ENCODE data around the gene ID3. TPM values are rescaled to one million over a fixed set of nuclear protein-coding genes. Genes with fewer than 3 reads are reported as not detected.

ID3 gene
- total and polyA plus RNA-seq, 9 of the 15 experiments (the other 6 are each of a cell fraction or from before 2014, with no cell fraction given) = 6.8 to 59.8 (median 23.5) TPM

DNA sequence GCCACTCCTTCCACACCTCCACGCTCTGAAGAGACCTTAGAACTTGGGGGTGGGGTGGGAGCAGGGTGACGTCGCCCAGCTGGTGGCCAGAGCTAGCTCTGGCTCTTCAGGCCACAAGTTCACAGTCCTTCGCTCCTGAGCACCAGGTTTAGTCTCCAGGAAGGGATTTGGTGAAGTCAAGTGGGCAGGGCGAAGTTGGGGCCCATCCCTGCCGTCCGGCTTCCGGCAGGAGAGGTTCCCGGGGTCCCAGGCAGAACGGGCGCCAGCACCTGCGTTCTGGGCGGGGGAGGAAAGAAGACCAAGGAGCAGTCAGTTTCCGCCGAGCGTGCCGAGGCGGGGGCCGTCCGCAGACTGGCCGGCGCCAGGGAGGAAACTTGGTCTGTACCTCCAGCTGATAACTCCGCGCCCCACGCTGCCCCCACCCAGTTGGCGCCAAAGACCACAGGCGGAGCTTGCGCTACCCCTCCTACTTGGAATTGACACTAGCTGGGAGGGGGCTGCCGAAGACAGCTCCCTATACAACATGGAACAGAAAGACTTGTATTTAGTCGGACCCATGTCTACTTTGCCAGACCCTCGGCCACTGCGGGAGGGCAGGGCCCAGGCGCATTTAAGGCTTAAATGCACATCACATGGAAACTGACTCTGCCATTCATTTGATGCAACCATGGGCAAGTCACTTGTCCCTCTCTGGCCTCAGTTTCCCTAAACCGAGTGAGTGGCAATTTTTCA lies 995 bp downstream of the ID3 start (continued):
- TF ChIP-seq MIER1 (IDR thresholded peaks at IDR 0.05; ENCODE audit: low read depth) (no peak), DMBX1 (CRISPR knock-in tag; IDR thresholded peaks at IDR 0.05; ENCODE audit: borderline replicate concordance) (no peak), TEAD2 (tag; IDR thresholded peaks at IDR 0.05) (no peak), RBM22 (IDR thresholded peaks at IDR 0.05; ENCODE audit: low read depth, low read length, poor library complexity, severe bottlenecking) (peak; percentile 25), POLR2AphosphoS5 (IDR thresholded peaks at IDR 0.05; ENCODE audit: control insufficient read depth, insufficient read depth, low read depth, low read length) (peak; percentile 45; the same call in 1 of the 2 replicates), BRF1 (IDR thresholded peaks at IDR 0.05; ENCODE audit: borderline replicate concordance, extremely low read depth, insufficient read length) (no peak), BRCA1 (IDR thresholded peaks at IDR 0.05) (no peak), BRCA1 (CRISPR knock-in tag; IDR thresholded peaks at IDR 0.05) (no peak), ZNF282 (CRISPR knock-in tag; IDR thresholded peaks at IDR 0.05) (no peak), ZNF780A (CRISPR knock-in tag; IDR thresholded peaks at IDR 0.05) (no peak), NKRF (IDR thresholded peaks at IDR 0.05; ENCODE audit: borderline replicate concordance) (no peak; the same call in none of the 2 replicates), CBFB (CRISPR knock-in tag; IDR thresholded peaks at IDR 0.05) (no peak), RBM17 (IDR thresholded peaks at IDR 0.05; ENCODE audit: borderline replicate concordance, low read depth, low read length) (no peak), CTBP1 (IDR thresholded peaks at IDR 0.05; ENCODE audit: borderline replicate concordance) (peak; percentile 96), ZNF133 (CRISPR knock-in tag; IDR thresholded peaks at IDR 0.05) (no peak), KDM4B (IDR thresholded peaks at IDR 0.05; ENCODE audit: borderline replicate concordance in 2 of 2, low read depth in 1 of 2) (no peak; a peak in 2 of 4 replicates), NCOA4 (IDR thresholded peaks at IDR 0.05; ENCODE audit: partially characterized antibody) (no peak)
- TF ChIP-seq, protein P1, sequence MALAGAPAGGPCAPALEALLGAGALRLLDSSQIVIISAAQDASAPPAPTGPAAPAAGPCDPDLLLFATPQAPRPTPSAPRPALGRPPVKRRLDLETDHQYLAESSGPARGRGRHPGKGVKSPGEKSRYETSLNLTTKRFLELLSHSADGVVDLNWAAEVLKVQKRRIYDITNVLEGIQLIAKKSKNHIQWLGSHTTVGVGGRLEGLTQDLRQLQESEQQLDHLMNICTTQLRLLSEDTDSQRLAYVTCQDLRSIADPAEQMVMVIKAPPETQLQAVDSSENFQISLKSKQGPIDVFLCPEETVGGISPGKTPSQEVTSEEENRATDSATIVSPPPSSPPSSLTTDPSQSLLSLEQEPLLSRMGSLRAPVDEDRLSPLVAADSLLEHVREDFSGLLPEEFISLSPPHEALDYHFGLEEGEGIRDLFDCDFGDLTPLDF (CRISPR knock-in tag; IDR thresholded peaks at IDR 0.05) = peak; percentile 84
- TF ChIP-seq, protein P2, sequence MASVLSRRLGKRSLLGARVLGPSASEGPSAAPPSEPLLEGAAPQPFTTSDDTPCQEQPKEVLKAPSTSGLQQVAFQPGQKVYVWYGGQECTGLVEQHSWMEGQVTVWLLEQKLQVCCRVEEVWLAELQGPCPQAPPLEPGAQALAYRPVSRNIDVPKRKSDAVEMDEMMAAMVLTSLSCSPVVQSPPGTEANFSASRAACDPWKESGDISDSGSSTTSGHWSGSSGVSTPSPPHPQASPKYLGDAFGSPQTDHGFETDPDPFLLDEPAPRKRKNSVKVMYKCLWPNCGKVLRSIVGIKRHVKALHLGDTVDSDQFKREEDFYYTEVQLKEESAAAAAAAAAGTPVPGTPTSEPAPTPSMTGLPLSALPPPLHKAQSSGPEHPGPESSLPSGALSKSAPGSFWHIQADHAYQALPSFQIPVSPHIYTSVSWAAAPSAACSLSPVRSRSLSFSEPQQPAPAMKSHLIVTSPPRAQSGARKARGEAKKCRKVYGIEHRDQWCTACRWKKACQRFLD (CRISPR knock-in tag; IDR thresholded peaks at IDR 0.05) = 0 out of 2 replicates have a peak, but pooled peaks have one; percentile 24
- TF ChIP-seq, protein P3, sequence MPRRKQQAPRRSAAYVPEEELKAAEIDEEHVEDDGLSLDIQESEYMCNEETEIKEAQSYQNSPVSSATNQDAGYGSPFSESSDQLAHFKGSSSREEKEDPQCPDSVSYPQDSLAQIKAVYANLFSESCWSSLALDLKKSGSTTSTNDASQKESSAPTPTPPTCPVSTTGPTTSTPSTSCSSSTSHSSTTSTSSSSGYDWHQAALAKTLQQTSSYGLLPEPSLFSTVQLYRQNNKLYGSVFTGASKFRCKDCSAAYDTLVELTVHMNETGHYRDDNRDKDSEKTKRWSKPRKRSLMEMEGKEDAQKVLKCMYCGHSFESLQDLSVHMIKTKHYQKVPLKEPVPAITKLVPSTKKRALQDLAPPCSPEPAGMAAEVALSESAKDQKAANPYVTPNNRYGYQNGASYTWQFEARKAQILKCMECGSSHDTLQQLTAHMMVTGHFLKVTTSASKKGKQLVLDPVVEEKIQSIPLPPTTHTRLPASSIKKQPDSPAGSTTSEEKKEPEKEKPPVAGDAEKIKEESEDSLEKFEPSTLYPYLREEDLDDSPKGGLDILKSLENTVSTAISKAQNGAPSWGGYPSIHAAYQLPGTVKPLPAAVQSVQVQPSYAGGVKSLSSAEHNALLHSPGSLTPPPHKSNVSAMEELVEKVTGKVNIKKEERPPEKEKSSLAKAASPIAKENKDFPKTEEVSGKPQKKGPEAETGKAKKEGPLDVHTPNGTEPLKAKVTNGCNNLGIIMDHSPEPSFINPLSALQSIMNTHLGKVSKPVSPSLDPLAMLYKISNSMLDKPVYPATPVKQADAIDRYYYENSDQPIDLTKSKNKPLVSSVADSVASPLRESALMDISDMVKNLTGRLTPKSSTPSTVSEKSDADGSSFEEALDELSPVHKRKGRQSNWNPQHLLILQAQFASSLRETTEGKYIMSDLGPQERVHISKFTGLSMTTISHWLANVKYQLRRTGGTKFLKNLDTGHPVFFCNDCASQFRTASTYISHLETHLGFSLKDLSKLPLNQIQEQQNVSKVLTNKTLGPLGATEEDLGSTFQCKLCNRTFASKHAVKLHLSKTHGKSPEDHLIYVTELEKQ (CRISPR knock-in tag; IDR thresholded peaks at IDR 0.05) = no peak
